ENCODE results near the gene GALNT9.

Gene GALNT9

DNA sequence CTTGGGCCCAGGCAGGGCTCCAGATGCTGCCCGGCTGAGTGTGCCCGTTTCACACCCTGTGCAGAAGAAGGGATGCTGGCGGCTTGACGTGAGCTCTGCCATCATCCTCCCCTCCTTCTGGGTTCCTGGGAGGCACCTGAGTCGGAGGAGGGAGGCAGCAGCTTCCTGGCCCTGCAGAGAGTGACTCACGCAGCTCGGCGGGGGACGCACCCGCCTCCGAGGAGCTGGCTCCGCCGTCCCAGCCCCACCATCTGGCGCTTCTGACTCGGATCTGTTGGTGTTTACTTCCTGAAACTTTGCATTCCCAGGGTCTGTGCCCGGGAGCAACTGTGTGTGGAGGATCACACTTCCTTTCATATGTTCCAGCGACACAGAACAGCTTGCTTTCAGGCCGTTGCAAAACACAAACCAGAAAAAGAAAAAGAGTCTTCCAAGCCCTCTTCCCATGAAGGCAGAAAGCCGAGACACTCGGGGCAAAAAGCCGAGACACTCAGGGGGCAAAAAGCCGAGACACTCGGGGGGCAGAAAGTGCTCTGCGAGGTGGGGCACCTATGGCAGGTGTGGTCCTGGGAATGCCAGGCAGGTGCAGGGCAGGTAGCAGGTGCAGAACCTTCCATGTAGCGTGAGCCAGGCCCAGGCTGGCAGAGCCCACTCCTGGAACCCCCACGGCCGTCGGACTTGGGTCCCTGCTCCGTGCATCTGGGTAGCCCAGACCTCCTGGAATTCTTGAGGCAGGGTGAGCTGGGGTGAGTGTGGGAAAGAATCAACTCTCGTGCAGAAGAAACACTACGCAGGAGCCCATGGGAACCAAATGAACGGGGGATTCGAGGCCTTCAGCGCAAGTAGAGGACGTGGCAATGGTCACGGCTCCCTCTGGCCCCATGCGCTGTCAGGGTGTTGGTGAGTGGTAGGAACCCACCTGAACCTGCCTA, 27.6 kb upstream of the GALNT9 start:
- TF ChIP-seq, protein P1, sequence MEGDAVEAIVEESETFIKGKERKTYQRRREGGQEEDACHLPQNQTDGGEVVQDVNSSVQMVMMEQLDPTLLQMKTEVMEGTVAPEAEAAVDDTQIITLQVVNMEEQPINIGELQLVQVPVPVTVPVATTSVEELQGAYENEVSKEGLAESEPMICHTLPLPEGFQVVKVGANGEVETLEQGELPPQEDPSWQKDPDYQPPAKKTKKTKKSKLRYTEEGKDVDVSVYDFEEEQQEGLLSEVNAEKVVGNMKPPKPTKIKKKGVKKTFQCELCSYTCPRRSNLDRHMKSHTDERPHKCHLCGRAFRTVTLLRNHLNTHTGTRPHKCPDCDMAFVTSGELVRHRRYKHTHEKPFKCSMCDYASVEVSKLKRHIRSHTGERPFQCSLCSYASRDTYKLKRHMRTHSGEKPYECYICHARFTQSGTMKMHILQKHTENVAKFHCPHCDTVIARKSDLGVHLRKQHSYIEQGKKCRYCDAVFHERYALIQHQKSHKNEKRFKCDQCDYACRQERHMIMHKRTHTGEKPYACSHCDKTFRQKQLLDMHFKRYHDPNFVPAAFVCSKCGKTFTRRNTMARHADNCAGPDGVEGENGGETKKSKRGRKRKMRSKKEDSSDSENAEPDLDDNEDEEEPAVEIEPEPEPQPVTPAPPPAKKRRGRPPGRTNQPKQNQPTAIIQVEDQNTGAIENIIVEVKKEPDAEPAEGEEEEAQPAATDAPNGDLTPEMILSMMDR (IDR thresholded peaks at IDR 0.05; ENCODE audit: low read depth, low read length) = no peak

DNA sequence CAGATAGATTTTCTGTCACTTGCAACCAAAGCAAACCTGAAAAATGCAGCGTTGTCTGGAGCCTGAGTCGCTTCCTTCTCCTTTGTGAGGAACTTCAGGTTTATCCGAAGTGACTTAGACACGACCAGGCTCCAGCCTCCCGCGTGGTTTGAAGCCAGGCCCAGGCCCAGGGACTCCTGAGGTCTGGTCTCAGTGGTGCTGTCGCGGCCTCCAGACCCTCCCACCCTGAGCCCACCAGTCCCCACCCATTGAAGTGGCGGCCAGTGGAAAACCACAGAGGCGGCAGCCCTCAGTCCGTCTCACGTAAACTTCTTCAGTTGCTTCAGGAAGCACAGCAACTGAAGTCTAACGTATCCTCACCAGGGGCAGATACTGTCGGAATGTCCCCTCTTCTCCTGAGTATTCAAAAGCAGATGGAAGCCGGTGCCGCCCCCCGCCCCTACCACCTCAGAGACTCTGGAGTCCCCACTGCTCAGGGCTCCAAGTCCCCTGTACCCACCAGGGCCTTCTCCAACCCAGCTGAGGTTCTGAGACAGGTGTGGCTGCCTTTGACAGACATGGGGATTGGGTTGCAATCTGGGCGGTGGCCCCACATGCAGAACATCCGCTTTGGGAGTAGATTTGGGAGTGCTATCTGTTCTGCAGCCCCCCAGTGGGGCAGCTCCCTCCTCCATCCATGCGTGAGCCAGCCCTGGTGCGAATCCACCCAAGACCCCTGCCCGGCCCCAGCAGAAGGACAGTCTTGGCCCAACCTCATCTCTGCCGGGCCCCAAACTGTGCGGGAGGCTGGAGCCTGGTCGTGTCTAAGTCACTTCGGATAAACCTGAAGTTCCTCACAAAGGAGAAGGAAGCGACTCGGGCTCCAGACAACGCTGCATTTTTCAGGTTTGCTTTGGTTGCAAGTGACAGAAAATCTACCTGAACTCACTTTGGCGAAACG, 26.6 kb upstream of the GALNT9 start:
- no peak overlapping the region for H3K4me3 ChIP-seq (ENCODE audit: low read depth, low read length)
- TF ChIP-seq, protein P1 (IDR thresholded peaks at IDR 0.05; ENCODE audit: low read depth, low read length) = no peak

More for the DNA sequence above, 27.6 kb upstream of the GALNT9 start:
- no peak overlapping the region for H3K4me3 ChIP-seq (ENCODE audit: low read depth, low read length)

DNA sequence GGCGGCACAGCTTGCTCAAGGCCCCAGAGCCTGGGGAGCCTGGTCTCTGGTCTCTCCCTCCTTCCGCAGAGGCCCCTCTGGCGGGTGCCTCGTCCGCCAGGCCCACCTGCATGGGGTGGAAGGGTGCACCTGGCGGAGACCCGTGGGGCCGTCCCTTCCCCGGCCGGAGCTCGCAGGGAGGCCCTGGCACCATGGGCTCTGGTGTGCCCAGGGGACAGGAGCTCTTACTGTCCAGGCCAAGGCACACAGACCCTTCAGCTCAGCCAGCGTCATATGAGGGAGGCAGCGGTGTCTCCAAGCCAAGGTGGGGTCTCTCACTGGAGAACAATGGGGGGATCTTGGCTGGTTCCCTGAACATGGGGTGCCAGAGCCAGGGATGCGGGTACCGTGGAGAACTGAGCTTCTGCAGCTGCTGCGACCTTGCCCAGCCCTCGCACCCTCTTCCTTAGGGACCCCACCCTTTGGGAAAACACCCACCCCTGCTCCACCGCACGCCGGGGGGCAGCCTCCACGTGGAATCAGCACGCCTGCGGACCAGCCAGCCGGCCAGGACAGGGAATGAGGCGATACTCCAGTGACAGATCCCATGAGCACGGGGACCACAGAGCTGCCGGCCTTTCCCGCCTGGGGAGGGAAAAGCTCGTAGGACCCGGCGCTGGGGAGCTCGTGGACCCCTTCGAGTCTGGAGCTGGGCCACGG, 25.7 kb upstream of the GALNT9 start:
- TF ChIP-seq, protein P1 (IDR thresholded peaks at IDR 0.05; ENCODE audit: low read depth, low read length) = no peak
- H3K4me3 ChIP-seq (ENCODE audit: low read depth, low read length) = no peak overlapping the region

DNA sequence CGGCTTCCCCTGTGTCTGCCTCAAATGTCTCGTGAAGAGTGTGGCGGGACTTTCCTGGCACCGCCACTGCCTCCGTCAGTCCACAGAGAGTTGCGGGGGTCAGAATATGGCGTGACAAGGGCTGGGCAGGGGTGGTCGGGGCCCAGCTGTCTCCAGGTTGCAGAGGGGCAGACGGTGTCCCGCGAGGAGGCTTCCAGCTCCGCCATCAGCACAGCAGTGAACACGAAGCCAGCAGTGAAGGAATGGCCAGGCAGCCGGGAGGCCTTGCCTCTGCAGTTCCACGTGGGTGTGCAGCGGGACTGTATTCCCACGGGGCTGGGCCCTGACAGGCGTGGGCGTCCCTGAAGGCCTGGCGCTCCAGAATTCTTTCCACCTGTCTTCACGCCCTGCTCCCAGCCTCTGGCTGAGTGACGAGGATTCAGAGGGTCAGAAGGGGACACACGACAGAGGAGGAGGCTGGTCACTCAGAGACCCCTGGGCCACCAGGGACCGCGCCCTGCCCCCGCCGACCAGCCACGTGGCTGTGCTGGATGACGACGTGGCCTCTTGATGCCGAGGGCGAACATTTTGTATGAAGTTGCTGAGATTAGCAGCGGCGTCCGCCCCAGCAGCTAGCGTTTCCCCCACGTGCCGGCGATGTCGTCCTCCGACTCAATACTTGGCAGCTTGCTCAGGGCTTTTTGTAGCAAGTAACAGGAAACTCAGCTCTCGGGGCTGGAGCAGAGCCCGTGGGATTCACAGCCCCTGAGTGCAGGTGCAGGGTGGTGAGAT, 25.0 kb upstream of the GALNT9 start:
- no peak overlapping the region for H3K4me3 ChIP-seq (ENCODE audit: low read depth, low read length)
- TF ChIP-seq, protein P1 (IDR thresholded peaks at IDR 0.05; ENCODE audit: low read depth, low read length) = no peak

DNA sequence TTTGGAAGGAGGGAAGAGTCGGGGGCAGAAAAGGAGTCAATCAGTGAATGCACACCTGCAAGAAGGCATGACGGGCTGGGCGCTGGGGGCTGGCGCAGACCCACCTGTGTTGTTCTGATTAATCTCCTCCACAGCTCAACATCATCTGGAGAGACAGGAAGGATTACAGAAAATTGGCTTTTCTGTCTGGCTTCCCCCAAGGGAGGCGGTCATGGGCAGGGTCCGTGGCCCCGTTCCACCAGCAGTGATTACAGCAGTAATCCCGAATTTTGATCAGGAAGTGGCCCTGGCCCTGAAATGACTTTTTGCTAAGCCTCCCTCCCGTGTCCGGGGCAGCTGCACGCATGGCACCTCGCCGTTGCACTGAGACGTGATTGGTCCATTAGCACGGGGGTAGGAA, 24.4 kb upstream of the GALNT9 start:
- no peak overlapping the region for H3K4me3 ChIP-seq (ENCODE audit: low read depth, low read length)
- TF ChIP-seq, protein P1 (IDR thresholded peaks at IDR 0.05; ENCODE audit: low read depth, low read length) = no peak
